DND-41 (cell line): ENCODE results near the gene MS4A1.

Experiments
- CTCF ChIP-seq: IDR thresholded peaks from 2 replicates; pipeline ENCODE4 v1.5.1; 2012; ENCODE audit warnings: borderline replicate concordance, low read length, moderate library complexity, mild to moderate bottlenecking; ENCODE audit not compliant: poor library complexity, severe bottlenecking; ENCODE audit errors: extremely low read depth
- EZH2 ChIP-seq: IDR thresholded peaks from 3 replicates; pipeline ENCODE4 v1.6.1; 2012; ENCODE audit warnings: borderline replicate concordance, low read depth, mild to moderate bottlenecking, moderate library complexity, low read length, inconsistent platforms; ENCODE audit not compliant: severe bottlenecking

GRCh38 chr11:60429272-60429671, 26.4 kb upstream of the MS4A1 start, which contains the start of gene MS4A5:
- TF ChIP-seq CTCF = no peak
- no peak for TF ChIP-seq EZH2
